Cardiac fibroblast (primary cell): ENCODE results near the gene ADAP1.

Experiments used
- DNase-seq, 2 donors: peaks; one replicate each; pipeline versions ENCODE4 v3.0.0 to v3.0.0-alpha.2; 2010; ENCODE audit warnings: low read depth in 2 of 2
- H3K4me3 ChIP-seq, 2 donors: replicated peaks in 1 of 2; 1 replicate in 1 of 2; 2 replicates in 1 of 2; pipeline ENCODE4 v1.5.1; 2011; ENCODE audit warnings: low read depth in 2 of 2, low read length in 2 of 2, mild to moderate bottlenecking in 2 of 2, moderate library complexity in 1 of 2
- TF ChIP-seq, protein P1 (sequence below): IDR thresholded peaks from one replicate; pipeline ENCODE4 v1.5.1; 2011; ENCODE audit warnings: low read depth, mild to moderate bottlenecking, low read length, inconsistent platforms

ADAP1 gene

GRCh38 chr7:906776-907157 lies 47.7 kb downstream of the ADAP1 start:
- DNase-seq: no peak
- TF ChIP-seq, protein P1, sequence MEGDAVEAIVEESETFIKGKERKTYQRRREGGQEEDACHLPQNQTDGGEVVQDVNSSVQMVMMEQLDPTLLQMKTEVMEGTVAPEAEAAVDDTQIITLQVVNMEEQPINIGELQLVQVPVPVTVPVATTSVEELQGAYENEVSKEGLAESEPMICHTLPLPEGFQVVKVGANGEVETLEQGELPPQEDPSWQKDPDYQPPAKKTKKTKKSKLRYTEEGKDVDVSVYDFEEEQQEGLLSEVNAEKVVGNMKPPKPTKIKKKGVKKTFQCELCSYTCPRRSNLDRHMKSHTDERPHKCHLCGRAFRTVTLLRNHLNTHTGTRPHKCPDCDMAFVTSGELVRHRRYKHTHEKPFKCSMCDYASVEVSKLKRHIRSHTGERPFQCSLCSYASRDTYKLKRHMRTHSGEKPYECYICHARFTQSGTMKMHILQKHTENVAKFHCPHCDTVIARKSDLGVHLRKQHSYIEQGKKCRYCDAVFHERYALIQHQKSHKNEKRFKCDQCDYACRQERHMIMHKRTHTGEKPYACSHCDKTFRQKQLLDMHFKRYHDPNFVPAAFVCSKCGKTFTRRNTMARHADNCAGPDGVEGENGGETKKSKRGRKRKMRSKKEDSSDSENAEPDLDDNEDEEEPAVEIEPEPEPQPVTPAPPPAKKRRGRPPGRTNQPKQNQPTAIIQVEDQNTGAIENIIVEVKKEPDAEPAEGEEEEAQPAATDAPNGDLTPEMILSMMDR: no peak
- no peak overlapping the region for H3K4me3 ChIP-seq

DNA sequence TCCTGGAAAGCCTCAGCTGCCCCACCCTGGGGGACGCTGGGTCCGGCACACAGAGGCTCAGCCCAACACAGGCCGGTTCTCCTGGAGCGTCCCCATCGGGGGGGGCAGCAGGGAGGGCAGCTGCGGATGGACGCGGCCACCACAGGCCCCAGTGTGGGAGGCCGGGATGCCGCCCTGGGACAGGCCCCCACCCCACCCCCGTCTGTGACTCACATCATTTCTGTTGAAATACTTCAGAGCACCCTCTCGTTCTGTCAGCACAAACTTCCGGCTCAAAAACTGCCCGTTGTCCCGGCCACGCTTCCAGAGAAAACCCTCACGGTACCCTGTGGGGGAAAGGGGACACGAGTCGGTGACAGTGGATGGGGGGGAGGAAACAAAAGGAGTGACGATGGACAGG lies 49.6 kb downstream of the ADAP1 start:
- TF ChIP-seq, protein P1: no peak
- peak; percentile 60 to 67 for DNase-seq
- no peak overlapping the region for H3K4me3 ChIP-seq

DNA sequence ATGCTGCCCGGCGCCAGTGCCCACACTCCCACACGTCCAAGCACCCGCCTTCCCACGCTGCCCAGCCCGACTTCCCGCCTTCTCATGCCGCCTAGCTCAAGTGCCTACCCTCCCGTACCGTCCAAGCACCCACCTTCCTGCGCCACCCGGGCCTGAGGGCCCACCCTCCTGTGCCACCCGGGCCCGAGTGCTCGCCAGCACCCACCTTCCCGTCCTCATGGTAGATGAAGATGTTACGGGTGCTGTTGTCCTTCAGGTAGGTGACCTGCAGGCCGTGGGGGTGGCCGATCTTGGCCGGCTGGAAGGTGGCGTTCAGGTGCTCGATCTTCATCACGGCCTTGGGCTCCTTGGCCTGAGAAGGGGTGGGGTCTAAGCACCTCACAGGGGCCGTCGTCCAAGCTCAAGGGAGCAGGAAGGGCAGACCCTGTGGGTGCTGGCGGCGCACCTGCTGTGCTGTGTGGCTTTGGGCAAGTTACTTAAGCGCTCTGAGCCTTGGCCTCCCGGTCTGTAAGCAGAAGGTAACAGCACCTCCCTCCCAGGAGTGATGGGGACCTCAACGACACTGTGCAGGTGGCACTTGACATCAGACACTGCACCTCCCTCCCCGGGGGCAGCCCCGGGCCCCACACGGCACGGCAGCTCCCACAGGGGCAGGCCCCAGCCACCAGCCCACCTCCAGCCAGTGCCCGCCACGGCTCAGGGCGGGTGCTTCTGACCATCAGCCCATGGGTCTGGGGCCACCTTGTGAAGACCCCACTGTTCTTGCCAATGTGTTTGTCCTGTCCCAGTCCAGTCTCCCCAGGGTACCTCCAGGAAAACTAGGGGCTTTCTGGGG lies 50.3 kb downstream of the ADAP1 start:
- TF ChIP-seq, protein P1: no peak
- no peak for DNase-seq
- no peak overlapping the region for H3K4me3 ChIP-seq

- no peak for DNase-seq
- no peak overlapping the region for H3K4me3 ChIP-seq
Observed at GRCh38 chr7:902996-903395, 51.5 kb downstream of the ADAP1 start.

GRCh38 chr7:901388-902154 lies 52.9 kb downstream of the ADAP1 start:
- peak; percentile 91 to 94 for DNase-seq
- TF ChIP-seq, protein P1: no peak
- H3K4me3 ChIP-seq: no peak overlapping the region

More at GRCh38 chr7:902996-903395, 51.5 kb downstream of the ADAP1 start:
- TF ChIP-seq, protein P1: no peak

DNA sequence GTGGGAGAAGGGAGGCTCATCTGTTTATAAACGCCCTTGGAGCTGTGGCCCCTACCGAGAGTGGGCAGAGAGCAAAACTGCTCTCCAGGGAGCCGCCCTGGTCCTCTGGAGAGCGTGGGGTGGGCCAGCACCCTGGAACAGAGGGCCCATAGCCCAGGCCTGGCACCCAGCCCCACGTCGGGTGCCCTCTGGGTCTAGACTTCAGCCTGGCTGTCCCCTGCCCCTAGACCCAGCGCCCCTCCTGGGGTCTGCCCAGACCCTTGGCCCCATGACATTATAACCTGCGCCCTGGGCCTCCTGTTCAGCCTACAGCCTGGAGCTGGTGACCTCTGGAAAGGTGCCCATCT lies 53.5 kb downstream of the ADAP1 start:
- H3K4me3 ChIP-seq: no peak overlapping the region
- TF ChIP-seq, protein P1: no peak

More for the DNA sequence above, 53.5 kb downstream of the ADAP1 start:
- DNase-seq: no peak
